PC-9 (cell line): Measurements from ENCODE around the gene ARID3A.

Experiments used
- EZH2 ChIP-seq: fragments of 200-600 bp; sonication (generic); IDR thresholded peaks from 2 replicates; pipeline ENCODE4 v1.8.0; 2017; ENCODE audit warnings: antibody characterized with exemption, low read depth
- TF ChIP-seq, protein P1 (sequence below): fragments of 200-600 bp; sonication (generic); conservative IDR thresholded peaks from 2 replicates; pipeline ENCODE4 v1.6.1; 2017; ENCODE audit warnings: mixed run types, antibody characterized with exemption, mild to moderate bottlenecking, moderate library complexity

DNA sequence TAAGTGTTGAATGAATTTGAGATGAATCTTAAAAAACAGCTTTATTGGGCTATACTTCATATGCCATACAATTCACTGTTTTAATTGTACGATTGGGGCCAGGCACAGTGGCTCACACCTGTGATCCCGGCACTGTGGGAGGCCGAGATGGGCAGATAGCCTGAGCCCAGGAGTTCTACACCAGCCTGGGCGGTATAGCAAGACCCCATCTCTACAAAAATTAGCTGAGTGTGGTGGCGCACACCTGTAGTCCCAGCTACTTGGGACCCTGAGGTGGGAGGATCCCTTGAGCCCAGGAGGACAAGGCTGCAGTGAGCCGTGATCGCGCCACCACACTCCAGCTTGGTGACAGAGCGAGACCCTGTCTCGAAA is 10.3 kb downstream of the ARID3A start:
- TF ChIP-seq, protein P1, sequence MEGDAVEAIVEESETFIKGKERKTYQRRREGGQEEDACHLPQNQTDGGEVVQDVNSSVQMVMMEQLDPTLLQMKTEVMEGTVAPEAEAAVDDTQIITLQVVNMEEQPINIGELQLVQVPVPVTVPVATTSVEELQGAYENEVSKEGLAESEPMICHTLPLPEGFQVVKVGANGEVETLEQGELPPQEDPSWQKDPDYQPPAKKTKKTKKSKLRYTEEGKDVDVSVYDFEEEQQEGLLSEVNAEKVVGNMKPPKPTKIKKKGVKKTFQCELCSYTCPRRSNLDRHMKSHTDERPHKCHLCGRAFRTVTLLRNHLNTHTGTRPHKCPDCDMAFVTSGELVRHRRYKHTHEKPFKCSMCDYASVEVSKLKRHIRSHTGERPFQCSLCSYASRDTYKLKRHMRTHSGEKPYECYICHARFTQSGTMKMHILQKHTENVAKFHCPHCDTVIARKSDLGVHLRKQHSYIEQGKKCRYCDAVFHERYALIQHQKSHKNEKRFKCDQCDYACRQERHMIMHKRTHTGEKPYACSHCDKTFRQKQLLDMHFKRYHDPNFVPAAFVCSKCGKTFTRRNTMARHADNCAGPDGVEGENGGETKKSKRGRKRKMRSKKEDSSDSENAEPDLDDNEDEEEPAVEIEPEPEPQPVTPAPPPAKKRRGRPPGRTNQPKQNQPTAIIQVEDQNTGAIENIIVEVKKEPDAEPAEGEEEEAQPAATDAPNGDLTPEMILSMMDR, result no peak
- TF ChIP-seq EZH2, result no peak
